ENCODE results near the gene CWF19L1.
A peak's percentile ranks its signal among the peaks of the same experiment; 100 is the strongest.
"Not testable (repeated sequence)": the region's sequence is repeated elsewhere in the genome, so short reads cannot be mapped to it uniquely, and the experiment has no call there.

Gene CWF19L1

GRCh38 chr10:100292300-100292699 is 24.9 kb upstream of the CWF19L1 start:
- not testable (repeated sequence) for H3K4me3 ChIP-seq (ENCODE audit: insufficient read depth, low read depth, low read length); H3K27ac ChIP-seq (ENCODE audit: insufficient read depth, low read depth, low read length, poor library complexity, severe bottlenecking); H3K9me3 ChIP-seq (ENCODE audit: control insufficient read depth, low read length); H3K4me1 ChIP-seq (ENCODE audit: control insufficient read depth, insufficient read depth, low read length); H3K36me3 ChIP-seq (ENCODE audit: control insufficient read depth, insufficient read depth, low read length)
- WGBS, 2 experiments, result 84 to 93% methylated on average over 4 of the region's 4 CpGs
- peaks cover 11% of the 10 kb centered on the region for H3K27me3 ChIP-seq (ENCODE audit: control insufficient read depth, insufficient read depth, low read length, poor library complexity, severe bottlenecking)

- no peaks in the 10 kb centered on the region for H3K4me1 ChIP-seq (ENCODE audit: control insufficient read depth, insufficient read depth, low read length)
- no peak overlapping the region for H3K27ac ChIP-seq (ENCODE audit: insufficient read depth, low read depth, low read length, poor library complexity, severe bottlenecking)
- peaks cover 7% of the 10 kb centered on the region for H3K27me3 ChIP-seq (ENCODE audit: control insufficient read depth, insufficient read depth, low read length, poor library complexity, severe bottlenecking)
- WGBS, 2 experiments, result 85 to 87% methylated on average over 3 of the region's 3 CpGs
- H3K4me3 ChIP-seq (ENCODE audit: insufficient read depth, low read depth, low read length), result no peak overlapping the region
- no peaks in the 10 kb centered on the region for H3K9me3 ChIP-seq (ENCODE audit: control insufficient read depth, low read length)
- H3K36me3 ChIP-seq (ENCODE audit: control insufficient read depth, insufficient read depth, low read length), result no peaks in the 10 kb centered on the region
These were observed 23.9 kb upstream of the CWF19L1 start for GRCh38 chr10:100291356-100291755.

- H3K27ac ChIP-seq (ENCODE audit: insufficient read depth, low read depth, low read length, poor library complexity, severe bottlenecking), result no peak overlapping the region
- H3K27me3 ChIP-seq (ENCODE audit: control insufficient read depth, insufficient read depth, low read length, poor library complexity, severe bottlenecking), result peaks cover 7% of the 10 kb centered on the region
- no peak overlapping the region for H3K4me3 ChIP-seq (ENCODE audit: insufficient read depth, low read depth, low read length)
- H3K4me1 ChIP-seq (ENCODE audit: control insufficient read depth, insufficient read depth, low read length), result no peaks in the 10 kb centered on the region
- H3K36me3 ChIP-seq (ENCODE audit: control insufficient read depth, insufficient read depth, low read length), result no peaks in the 10 kb centered on the region
- H3K9me3 ChIP-seq (ENCODE audit: control insufficient read depth, low read length), result no peaks in the 10 kb centered on the region
- WGBS, 2 experiments, result 88 to 89% methylated on average over 2 of the region's 2 CpGs
These were observed 22.2 kb upstream of the CWF19L1 start for GRCh38 chr10:100289641-100290040.

- 86 to 88% methylated on average over 5 of the region's 5 CpGs for WGBS, 2 experiments
- Histone ChIP-seq H3K36me3 (ENCODE audit: control insufficient read depth, insufficient read depth, low read length) (no peaks in the 10 kb centered on the region), H3K4me3 (ENCODE audit: insufficient read depth, low read depth, low read length) (no peak overlapping the region), H3K27ac (ENCODE audit: insufficient read depth, low read depth, low read length, poor library complexity, severe bottlenecking) (no peak overlapping the region), H3K9me3 (ENCODE audit: control insufficient read depth, low read length) (no peaks in the 10 kb centered on the region), H3K4me1 (ENCODE audit: control insufficient read depth, insufficient read depth, low read length) (no peaks in the 10 kb centered on the region), H3K27me3 (ENCODE audit: control insufficient read depth, insufficient read depth, low read length, poor library complexity, severe bottlenecking) (no peaks in the 10 kb centered on the region)
These were observed 20.8 kb upstream of the CWF19L1 start for GRCh38 chr10:100288196-100288595.

GRCh38 chr10:100287756-100288155 is 20.3 kb upstream of the CWF19L1 start:
- Histone ChIP-seq H3K9me3 (ENCODE audit: control insufficient read depth, low read length) (no peaks in the 10 kb centered on the region), H3K4me1 (ENCODE audit: control insufficient read depth, insufficient read depth, low read length) (no peaks in the 10 kb centered on the region), H3K4me3 (ENCODE audit: insufficient read depth, low read depth, low read length) (no peak overlapping the region), H3K27me3 (ENCODE audit: control insufficient read depth, insufficient read depth, low read length, poor library complexity, severe bottlenecking) (no peaks in the 10 kb centered on the region), H3K36me3 (ENCODE audit: control insufficient read depth, insufficient read depth, low read length) (no peaks in the 10 kb centered on the region), H3K27ac (ENCODE audit: insufficient read depth, low read depth, low read length, poor library complexity, severe bottlenecking) (no peak overlapping the region)
- WGBS, 2 experiments, result 94 to 96% methylated on average over 6 of the region's 6 CpGs

GRCh38 chr10:100286051-100287033 is 18.9 kb upstream of the CWF19L1 start, which contains the start of gene BLOC1S2:
BLOC1S2 (minus strand) TSS chr10:100286680; CDS start chr10:100286659, 21 bp downstream.
- WGBS, 2 experiments, result 6% methylated on average over 63 of the region's 63 CpGs
- no peaks in the 10 kb centered on the region for H3K27me3 ChIP-seq (ENCODE audit: control insufficient read depth, insufficient read depth, low read length, poor library complexity, severe bottlenecking)

GRCh38 chr10:100285326-100285725 is 17.9 kb upstream of the CWF19L1 start:
- H3K27ac ChIP-seq (ENCODE audit: insufficient read depth, low read depth, low read length, poor library complexity, severe bottlenecking); H3K36me3 ChIP-seq (ENCODE audit: control insufficient read depth, insufficient read depth, low read length); H3K27me3 ChIP-seq (ENCODE audit: control insufficient read depth, insufficient read depth, low read length, poor library complexity, severe bottlenecking); H3K4me1 ChIP-seq (ENCODE audit: control insufficient read depth, insufficient read depth, low read length); H3K9me3 ChIP-seq (ENCODE audit: control insufficient read depth, low read length): not testable (repeated sequence)
- 87 to 89% methylated on average over 12 of the region's 12 CpGs for WGBS, 2 experiments
- peak overlapping the region; percentile 87 for H3K4me3 ChIP-seq (ENCODE audit: insufficient read depth, low read depth, low read length)

More at GRCh38 chr10:100286051-100287033, 18.9 kb upstream of the CWF19L1 start, which contains the start of gene BLOC1S2:
- no peaks in the 10 kb centered on the region for H3K36me3 ChIP-seq (ENCODE audit: control insufficient read depth, insufficient read depth, low read length)
- no peaks in the 10 kb centered on the region for H3K4me1 ChIP-seq (ENCODE audit: control insufficient read depth, insufficient read depth, low read length)
- H3K4me3 ChIP-seq (ENCODE audit: insufficient read depth, low read depth, low read length), result peak within 1 kb of the TSS; percentile 87
- H3K27ac ChIP-seq (ENCODE audit: insufficient read depth, low read depth, low read length, poor library complexity, severe bottlenecking), result peak within 1 kb of the TSS; percentile 39
- no peaks in the 10 kb centered on the region for H3K9me3 ChIP-seq (ENCODE audit: control insufficient read depth, low read length)

- Histone ChIP-seq H3K27me3 (ENCODE audit: control insufficient read depth, insufficient read depth, low read length, poor library complexity, severe bottlenecking) (no peaks in the 10 kb centered on the region), H3K4me1 (ENCODE audit: control insufficient read depth, insufficient read depth, low read length) (no peaks in the 10 kb centered on the region), H3K9me3 (ENCODE audit: control insufficient read depth, low read length) (no peaks in the 10 kb centered on the region), H3K36me3 (ENCODE audit: control insufficient read depth, insufficient read depth, low read length) (peaks cover 11% of the 10 kb centered on the region), H3K4me3 (ENCODE audit: insufficient read depth, low read depth, low read length) (no peak overlapping the region), H3K27ac (ENCODE audit: insufficient read depth, low read depth, low read length, poor library complexity, severe bottlenecking) (no peak overlapping the region)
- 93 to 94% methylated on average over 3 of the region's 3 CpGs for WGBS, 2 experiments
These were observed 15.5 kb upstream of the CWF19L1 start for GRCh38 chr10:100282907-100283306.

- not testable (repeated sequence) for H3K4me1 ChIP-seq (ENCODE audit: control insufficient read depth, insufficient read depth, low read length); H3K9me3 ChIP-seq (ENCODE audit: control insufficient read depth, low read length); H3K27me3 ChIP-seq (ENCODE audit: control insufficient read depth, insufficient read depth, low read length, poor library complexity, severe bottlenecking); H3K27ac ChIP-seq (ENCODE audit: insufficient read depth, low read depth, low read length, poor library complexity, severe bottlenecking); H3K4me3 ChIP-seq (ENCODE audit: insufficient read depth, low read depth, low read length)
- WGBS, 2 experiments, result 95 to 96% methylated on average over 25 to 31 of the region's 31 CpGs
- peaks cover 11% of the 10 kb centered on the region for H3K36me3 ChIP-seq (ENCODE audit: control insufficient read depth, insufficient read depth, low read length)
These were observed 9.5 kb upstream of the CWF19L1 start for GRCh38 chr10:100276971-100277370.

GRCh38 chr10:100265821-100266485 is 1.5 kb downstream of the CWF19L1 start:
- Histone ChIP-seq H3K27me3 (ENCODE audit: control insufficient read depth, insufficient read depth, low read length, poor library complexity, severe bottlenecking) (no peaks in the 10 kb centered on the region), H3K36me3 (ENCODE audit: control insufficient read depth, insufficient read depth, low read length) (no peaks in the 10 kb centered on the region), H3K4me1 (ENCODE audit: control insufficient read depth, insufficient read depth, low read length) (peaks cover 10% of the 10 kb centered on the region), H3K9me3 (ENCODE audit: control insufficient read depth, low read length) (no peaks in the 10 kb centered on the region), H3K27ac (ENCODE audit: insufficient read depth, low read depth, low read length, poor library complexity, severe bottlenecking) (no peak overlapping the region), H3K4me3 (ENCODE audit: insufficient read depth, low read depth, low read length) (no peak overlapping the region)
- WGBS, 2 experiments, result 95 to 97% methylated on average over 15 of the region's 15 CpGs
